Neural progenitor cell (in vitro differentiated cells): ENCODE data around the gene IL1RL2. TPM values are rescaled to one million over a fixed set of nuclear protein-coding genes. Genes with fewer than 3 reads are reported as not detected.

ENCODE experiments used
- DNase-seq: peaks from one replicate; pipeline ENCODE4 v3.0.0-alpha.2; 2016; ENCODE audit warnings: low spot score
- H2AFZ ChIP-seq: fragments of 200-600 bp; sonication (generic); replicated peaks from 2 replicates; pipeline ENCODE4 v1.6.1; 2016; ENCODE audit warnings: antibody characterized with exemption
- H3F3A ChIP-seq: fragments of 200-600 bp; sonication (generic); 2 replicates; pipeline ENCODE4 v1.6.1; 2016; ENCODE audit warnings: antibody characterized with exemption, low read depth
- H3K27ac ChIP-seq: fragments of 200-600 bp; sonication (generic); 2 replicates; pipeline ENCODE4 v1.5.1; 2016; ENCODE audit warnings: mild to moderate bottlenecking
- H3K27me3 ChIP-seq: fragments of 200-600 bp; sonication (generic); 2 replicates; pipeline ENCODE4 v1.6.1; 2016; ENCODE audit warnings: mild to moderate bottlenecking, moderate library complexity
- H3K36me3 ChIP-seq: fragments of 200-600 bp; sonication (generic); 2 replicates; pipeline ENCODE4 v1.5.1; 2016
- H3K4me1 ChIP-seq: fragments of 200-600 bp; sonication (generic); 2 replicates; pipeline ENCODE4 v1.6.1; 2016; ENCODE audit warnings: mixed run types
- H3K4me2 ChIP-seq: fragments of 200-600 bp; sonication (generic); 2 replicates; pipeline ENCODE4 v1.6.1; 2016
- H3K4me3 ChIP-seq: fragments of 200-600 bp; sonication (generic); 2 replicates; pipeline ENCODE4 v1.5.1; 2016
- H3K79me2 ChIP-seq: fragments of 200-600 bp; sonication (generic); 2 replicates; pipeline ENCODE4 v1.6.1; 2016; ENCODE audit warnings: low read depth
- H3K9ac ChIP-seq: fragments of 200-600 bp; sonication (generic); 2 replicates; pipeline ENCODE4 v1.6.1; 2016
- H3K9me3 ChIP-seq: fragments of 200-600 bp; sonication (generic); 2 replicates; pipeline ENCODE4 v1.5.1; 2016; ENCODE audit warnings: low read depth
- H4K20me1 ChIP-seq: fragments of 200-600 bp; sonication (generic); 2 replicates; pipeline ENCODE4 v1.6.1; 2016; ENCODE audit warnings: low read depth
- H3K27ac Mint-ChIP-seq: 3 replicates; pipeline ENCODE4 v1.8.0; 2021; ENCODE audit warnings: mixed read lengths
- H3K27me3 Mint-ChIP-seq: 2 replicates; pipeline ENCODE4 v1.8.0; 2022; ENCODE audit warnings: low read depth, mild to moderate bottlenecking, inconsistent platforms, moderate library complexity, mixed read lengths; ENCODE audit not compliant: insufficient read depth
- H3K36me3 Mint-ChIP-seq: 3 replicates; pipeline ENCODE4 v1.8.0; 2021; ENCODE audit warnings: mixed read lengths
- H3K4me1 Mint-ChIP-seq: 3 replicates; pipeline ENCODE4 v1.8.0; 2021; ENCODE audit warnings: mixed read lengths
- H3K4me3 Mint-ChIP-seq: 3 replicates; pipeline ENCODE4 v1.8.0; 2021; ENCODE audit warnings: mild to moderate bottlenecking, moderate library complexity, mixed read lengths
- H3K9me3 Mint-ChIP-seq: 3 replicates; pipeline ENCODE4 v1.8.0; 2020; ENCODE audit warnings: mixed read lengths
- EZH2 ChIP-seq: fragments of 200-600 bp; sonication (generic); IDR thresholded peaks from 2 replicates; pipeline ENCODE4 v1.6.1; 2017; ENCODE audit warnings: antibody characterized with exemption, mild to moderate bottlenecking, moderate library complexity
- EZH2phosphoT487 ChIP-seq: fragments of 200-600 bp; sonication (generic); IDR thresholded peaks from 2 replicates; pipeline ENCODE4 v1.6.1; 2017; ENCODE audit warnings: antibody characterized with exemption
- total RNA-seq: library from RNA; depleted of rRNA; stranded (reverse); fragments of >200 nt; gene quantifications from 2 replicates; pipeline ENCODE4 v1.2.3, GENCODE V29; 2015; ENCODE audit warnings: low replicate concordance
- TF ChIP-seq, protein P1 (sequence below): fragments of 200-600 bp; sonication (generic); IDR thresholded peaks from 2 replicates; pipeline ENCODE4 v1.5.1; 2017; ENCODE audit warnings: antibody characterized with exemption, mild to moderate bottlenecking

The IL1RL2 gene
- total RNA-seq, 1 donor from 2014 or later = not detected

DNA sequence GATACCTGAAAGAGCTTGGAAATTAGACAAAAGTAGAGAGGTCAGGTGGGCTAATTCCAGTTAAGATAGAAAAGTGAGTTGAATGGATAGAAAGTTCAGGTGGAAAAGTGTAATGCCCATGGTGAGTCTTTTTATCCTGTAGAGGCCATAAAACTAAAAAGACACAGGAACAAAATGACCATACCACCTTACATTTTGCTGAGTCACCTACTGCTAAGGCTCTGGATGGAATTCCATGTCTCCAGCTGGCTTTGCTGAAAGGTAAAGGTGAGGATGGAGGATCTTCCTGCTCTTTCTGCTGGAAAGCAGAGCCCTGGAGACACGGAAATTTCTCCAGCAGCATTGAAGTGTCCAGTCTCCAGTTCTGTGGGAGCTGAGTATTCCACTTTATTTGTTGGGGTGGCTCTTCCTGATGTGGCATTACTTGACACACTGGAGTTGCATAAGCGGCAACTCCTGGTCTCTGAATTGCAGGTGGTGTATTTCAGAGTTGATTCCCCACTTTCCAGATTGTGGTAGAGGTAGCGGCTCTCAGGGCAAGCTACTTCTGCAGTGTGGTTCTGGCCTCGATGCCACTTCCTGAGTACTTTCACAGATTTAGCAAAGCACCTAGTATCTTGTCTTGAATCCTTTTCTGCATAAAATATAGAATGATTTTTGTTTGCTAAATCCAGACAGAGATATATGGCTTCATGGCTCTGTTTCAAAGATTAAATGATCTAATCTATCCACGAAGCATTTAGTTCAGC lies 10.7 kb downstream of the IL1RL2 start:
- H3K36me3 ChIP-seq = no peaks in the 10 kb centered on the region
- H3K4me1 ChIP-seq = no peaks in the 10 kb centered on the region
- no peak overlapping the region for H3K4me2 ChIP-seq
- TF ChIP-seq, protein P1, sequence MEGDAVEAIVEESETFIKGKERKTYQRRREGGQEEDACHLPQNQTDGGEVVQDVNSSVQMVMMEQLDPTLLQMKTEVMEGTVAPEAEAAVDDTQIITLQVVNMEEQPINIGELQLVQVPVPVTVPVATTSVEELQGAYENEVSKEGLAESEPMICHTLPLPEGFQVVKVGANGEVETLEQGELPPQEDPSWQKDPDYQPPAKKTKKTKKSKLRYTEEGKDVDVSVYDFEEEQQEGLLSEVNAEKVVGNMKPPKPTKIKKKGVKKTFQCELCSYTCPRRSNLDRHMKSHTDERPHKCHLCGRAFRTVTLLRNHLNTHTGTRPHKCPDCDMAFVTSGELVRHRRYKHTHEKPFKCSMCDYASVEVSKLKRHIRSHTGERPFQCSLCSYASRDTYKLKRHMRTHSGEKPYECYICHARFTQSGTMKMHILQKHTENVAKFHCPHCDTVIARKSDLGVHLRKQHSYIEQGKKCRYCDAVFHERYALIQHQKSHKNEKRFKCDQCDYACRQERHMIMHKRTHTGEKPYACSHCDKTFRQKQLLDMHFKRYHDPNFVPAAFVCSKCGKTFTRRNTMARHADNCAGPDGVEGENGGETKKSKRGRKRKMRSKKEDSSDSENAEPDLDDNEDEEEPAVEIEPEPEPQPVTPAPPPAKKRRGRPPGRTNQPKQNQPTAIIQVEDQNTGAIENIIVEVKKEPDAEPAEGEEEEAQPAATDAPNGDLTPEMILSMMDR = no peak
- TF ChIP-seq EZH2 = no peak
- no peak for TF ChIP-seq EZH2phosphoT487
- peaks cover 2% of the 10 kb centered on the region for H3K27me3 Mint-ChIP-seq
- no peak overlapping the region for H3K27ac ChIP-seq
- no peaks in the 10 kb centered on the region for H3F3A ChIP-seq
- no peaks in the 10 kb centered on the region for H3K36me3 Mint-ChIP-seq
- no peaks in the 10 kb centered on the region for H3K27me3 ChIP-seq
- H2AFZ ChIP-seq = no peak overlapping the region
- H3K79me2 ChIP-seq = no peaks in the 10 kb centered on the region
- no peak overlapping the region for H3K4me3 Mint-ChIP-seq
- DNase-seq = no peak
- H3K4me1 Mint-ChIP-seq = no peaks in the 10 kb centered on the region
- no peaks in the 10 kb centered on the region for H3K9me3 ChIP-seq
- H3K9ac ChIP-seq = no peak overlapping the region
- H3K9me3 Mint-ChIP-seq = no peaks in the 10 kb centered on the region
- no peaks in the 10 kb centered on the region for H4K20me1 ChIP-seq
- H3K27ac Mint-ChIP-seq = no peak overlapping the region
- H3K4me3 ChIP-seq = no peak overlapping the region

DNA sequence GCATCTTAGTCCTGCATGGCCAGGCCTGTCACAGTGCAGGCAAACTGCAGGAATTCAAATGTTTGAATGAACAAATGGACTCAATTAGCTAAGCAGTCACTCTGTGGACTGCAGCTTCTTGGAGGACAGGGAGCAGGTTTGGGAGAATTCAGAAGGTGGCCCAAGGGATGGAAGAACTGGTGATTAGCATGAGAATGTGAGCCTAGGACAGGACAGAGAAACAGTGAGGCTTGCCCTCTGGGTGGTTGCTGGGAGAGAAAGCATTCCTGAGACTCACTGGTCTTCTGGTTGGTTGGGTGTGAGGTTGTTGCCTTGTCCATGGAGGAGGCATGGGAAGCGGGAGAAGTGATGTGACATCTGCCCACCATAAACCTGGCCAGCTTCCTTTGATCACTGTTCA lies 13.7 kb downstream of the IL1RL2 start:
- Mint-ChIP-seq H3K4me3 (no peak overlapping the region), H3K36me3 (no peaks in the 10 kb centered on the region)

DNA sequence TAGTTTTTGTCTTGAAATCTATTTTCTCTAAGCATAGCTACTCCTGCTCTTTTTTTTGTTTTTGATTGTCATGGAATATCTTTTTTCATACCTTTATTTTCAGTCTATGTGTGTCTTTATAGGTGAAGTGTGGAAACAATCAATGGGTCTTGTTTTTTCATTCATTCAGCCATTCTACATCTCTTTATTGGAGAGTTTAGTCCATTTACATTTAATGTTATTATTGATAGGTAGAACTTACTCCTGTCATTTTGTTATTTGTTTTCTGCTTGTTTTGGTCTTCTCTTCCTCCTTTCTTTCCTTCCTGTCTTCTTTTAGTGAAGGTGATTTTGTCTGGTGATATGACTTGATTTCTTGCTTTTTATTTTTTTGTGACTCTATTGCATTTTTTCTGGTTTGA lies 17.8 kb downstream of the IL1RL2 start:
- H3K79me2 ChIP-seq = no peaks in the 10 kb centered on the region
- no peaks in the 10 kb centered on the region for H3F3A ChIP-seq
- H3K36me3 ChIP-seq = no peaks in the 10 kb centered on the region
- no peak for DNase-seq
- H3K9me3 ChIP-seq = no peaks in the 10 kb centered on the region
- no peaks in the 10 kb centered on the region for H3K4me1 Mint-ChIP-seq
- H3K27ac ChIP-seq = no peak overlapping the region
- TF ChIP-seq EZH2phosphoT487 (no peak), EZH2 (no peak)
- TF ChIP-seq, protein P1 = no peak
- H4K20me1 ChIP-seq = no peaks in the 10 kb centered on the region
- peaks cover 4% of the 10 kb centered on the region for H3K9me3 Mint-ChIP-seq
- no peaks in the 10 kb centered on the region for H3K27me3 Mint-ChIP-seq
- H3K9ac ChIP-seq = no peak overlapping the region
- no peak overlapping the region for H2AFZ ChIP-seq
- H3K4me3 Mint-ChIP-seq = no peak overlapping the region
- H3K4me3 ChIP-seq = no peak overlapping the region
- H3K4me1 ChIP-seq = no peaks in the 10 kb centered on the region
- H3K4me2 ChIP-seq = no peak overlapping the region
- H3K27me3 ChIP-seq = no peaks in the 10 kb centered on the region
- H3K27ac Mint-ChIP-seq = no peak overlapping the region
- H3K36me3 Mint-ChIP-seq = no peaks in the 10 kb centered on the region

More for the DNA sequence above, 13.7 kb downstream of the IL1RL2 start:
- DNase-seq = no peak
- no peaks in the 10 kb centered on the region for H3K4me1 ChIP-seq
- no peak overlapping the region for H3K9ac ChIP-seq
- no peak overlapping the region for H3K27ac ChIP-seq
- H3K9me3 ChIP-seq = no peaks in the 10 kb centered on the region
- H3K9me3 Mint-ChIP-seq = peaks cover 4% of the 10 kb centered on the region
- H3K27me3 Mint-ChIP-seq = peaks cover 2% of the 10 kb centered on the region
- H3K4me1 Mint-ChIP-seq = no peaks in the 10 kb centered on the region
- no peak overlapping the region for H3K27ac Mint-ChIP-seq
- no peak overlapping the region for H3K4me2 ChIP-seq
- H3F3A ChIP-seq = no peaks in the 10 kb centered on the region
- H3K27me3 ChIP-seq = no peaks in the 10 kb centered on the region
- H3K36me3 ChIP-seq = no peaks in the 10 kb centered on the region
- no peaks in the 10 kb centered on the region for H4K20me1 ChIP-seq
- TF ChIP-seq EZH2 = no peak
- no peak for TF ChIP-seq EZH2phosphoT487
- TF ChIP-seq, protein P1 = no peak
- H3K79me2 ChIP-seq = no peaks in the 10 kb centered on the region
- no peak overlapping the region for H3K4me3 ChIP-seq
- no peak overlapping the region for H2AFZ ChIP-seq
